Colonic mucosa (tissue), 4 donors: ENCODE data around the gene SMCR8. TPM values are rescaled to one million over a fixed set of nuclear protein-coding genes. Genes with fewer than 3 reads are reported as not detected.
"Not testable (repeated sequence)": the region's sequence is repeated elsewhere in the genome, so short reads cannot be mapped to it uniquely, and the experiment has no call there.

Experiments
- DNase-seq: peaks from one replicate; pipeline ENCODE4 v3.0.0-alpha.2; 2020
- H3K27ac ChIP-seq: fragments of 200-600 bp; one replicate; pipeline ENCODE4 v1.8.0; 2021
- H3K27me3 ChIP-seq: fragments of 200-600 bp; one replicate; pipeline ENCODE4 v1.8.0; 2021
- H3K36me3 ChIP-seq: fragments of 200-600 bp; one replicate; pipeline ENCODE4 v1.8.0; 2021
- H3K4me1 ChIP-seq: fragments of 200-600 bp; one replicate; pipeline ENCODE4 v1.8.0; 2021; ENCODE audit warnings: mild to moderate bottlenecking
- H3K4me3 ChIP-seq: fragments of 200-600 bp; one replicate; pipeline ENCODE4 v1.8.0; 2021
- H3K9ac ChIP-seq, 2 donors: one replicate each; pipeline ENCODE4 v1.7.0; 2013; ENCODE audit warnings: control low read depth in 2 of 2, low read depth in 2 of 2, low read length in 2 of 2
- H3K9me3 ChIP-seq: fragments of 200-600 bp; one replicate; pipeline ENCODE4 v1.8.0; 2021
- intact Hi-C: fragments of 100-400 bp; cut with DNase I; formaldehyde crosslinking; loops from one replicate; pipeline ENCODE4 v1.14.1; 2022
- total RNA-seq, 2 donors: library from RNA; stranded (reverse); fragmentation: NEBNext Ultra II Directional in 1 of 2; extraction: Animal tissue kit (Norgen Biotek cat#: 25700) in 1 of 2; gene quantifications; one replicate each; pipeline ENCODE4 v1.2.1, GENCODE V29; 2021
- TF ChIP-seq, protein P1 (sequence below): fragments of 200-600 bp; IDR thresholded peaks from one replicate; pipeline ENCODE4 v1.8.0; 2022; ENCODE audit warnings: antibody characterized with exemption, mild to moderate bottlenecking
- donor health status: healthy.
- donor health status: DM: no; HTN: no; CAD: no.
- donor health status: DM: no; HTN: no; CAD: no.

SMCR8 gene
- total RNA-seq, 2 donors from 2014 or later: 20.5 to 21.4 TPM

DNA sequence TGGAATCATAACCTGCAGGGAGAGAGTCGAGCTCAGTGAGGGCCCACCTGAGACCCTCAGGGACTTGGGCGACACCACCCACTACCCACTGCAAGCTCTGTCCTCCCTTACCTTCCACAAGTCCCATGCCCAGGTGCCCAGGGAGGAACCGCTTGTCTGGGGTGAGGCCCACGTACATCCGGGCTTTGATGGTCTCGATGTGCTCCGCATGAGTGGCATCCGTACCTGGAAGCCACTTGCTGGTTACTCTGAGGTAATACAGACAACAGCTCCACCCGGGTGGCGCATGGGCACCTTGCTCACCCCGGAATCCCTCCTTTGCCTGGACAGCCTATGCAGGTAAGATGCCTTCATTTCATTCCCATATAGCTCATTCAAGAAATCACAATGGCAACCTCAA is 29.8 kb upstream of the SMCR8 start:
- Histone ChIP-seq H3K4me1 (no peaks in the 10 kb centered on the region), H3K36me3 (peaks cover 5% of the 10 kb centered on the region), H3K27ac (no peak overlapping the region), H3K4me3 (no peak overlapping the region), H3K9me3 (no peaks in the 10 kb centered on the region), H3K9ac (no peak overlapping the region), H3K27me3 (no peaks in the 10 kb centered on the region)
- TF ChIP-seq, protein P1, sequence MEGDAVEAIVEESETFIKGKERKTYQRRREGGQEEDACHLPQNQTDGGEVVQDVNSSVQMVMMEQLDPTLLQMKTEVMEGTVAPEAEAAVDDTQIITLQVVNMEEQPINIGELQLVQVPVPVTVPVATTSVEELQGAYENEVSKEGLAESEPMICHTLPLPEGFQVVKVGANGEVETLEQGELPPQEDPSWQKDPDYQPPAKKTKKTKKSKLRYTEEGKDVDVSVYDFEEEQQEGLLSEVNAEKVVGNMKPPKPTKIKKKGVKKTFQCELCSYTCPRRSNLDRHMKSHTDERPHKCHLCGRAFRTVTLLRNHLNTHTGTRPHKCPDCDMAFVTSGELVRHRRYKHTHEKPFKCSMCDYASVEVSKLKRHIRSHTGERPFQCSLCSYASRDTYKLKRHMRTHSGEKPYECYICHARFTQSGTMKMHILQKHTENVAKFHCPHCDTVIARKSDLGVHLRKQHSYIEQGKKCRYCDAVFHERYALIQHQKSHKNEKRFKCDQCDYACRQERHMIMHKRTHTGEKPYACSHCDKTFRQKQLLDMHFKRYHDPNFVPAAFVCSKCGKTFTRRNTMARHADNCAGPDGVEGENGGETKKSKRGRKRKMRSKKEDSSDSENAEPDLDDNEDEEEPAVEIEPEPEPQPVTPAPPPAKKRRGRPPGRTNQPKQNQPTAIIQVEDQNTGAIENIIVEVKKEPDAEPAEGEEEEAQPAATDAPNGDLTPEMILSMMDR: no peak
- intact Hi-C loops: no loop called here
- DNase-seq: no peak

DNA sequence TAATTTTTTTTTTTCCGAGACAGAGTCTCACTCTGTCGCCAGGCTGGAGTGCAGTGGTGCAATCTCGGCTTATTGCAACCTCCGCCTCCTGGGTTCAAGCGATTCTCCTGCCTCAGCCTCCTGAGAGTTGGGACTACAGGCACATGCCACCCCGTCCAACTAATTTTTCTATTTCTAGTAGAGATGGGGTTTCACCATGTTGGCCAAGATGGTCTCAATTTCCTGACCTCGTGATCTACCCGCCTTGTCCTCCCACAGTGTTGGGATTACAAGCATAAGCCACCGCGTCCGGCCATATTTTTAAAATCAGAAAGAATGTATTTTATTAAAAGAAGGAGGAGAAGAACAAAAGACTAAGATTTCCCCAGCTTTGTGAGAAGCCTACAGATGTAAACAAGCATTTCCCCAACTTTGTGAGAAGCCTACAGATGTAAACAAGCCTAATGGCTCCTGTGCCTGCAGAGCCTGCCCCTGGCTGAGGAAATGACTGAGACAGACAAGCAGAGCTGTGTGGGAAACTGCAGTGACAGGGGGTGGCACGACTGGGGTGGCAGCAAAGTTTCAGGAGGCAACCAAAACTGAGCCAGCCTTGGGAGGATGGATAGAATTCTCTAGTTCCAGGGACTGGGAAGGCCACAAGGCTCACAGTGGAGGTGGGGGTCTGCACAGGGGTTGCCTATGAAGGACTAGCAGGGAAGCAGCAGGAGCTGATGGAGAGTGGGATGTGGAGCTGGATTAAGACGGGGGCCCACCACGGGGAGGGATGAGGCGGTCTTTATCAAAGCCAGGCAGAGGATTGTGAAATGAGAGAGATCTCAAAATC is 23.2 kb upstream of the SMCR8 start:
- H3K36me3 ChIP-seq: peaks cover 5% of the 10 kb centered on the region
- H3K27me3 ChIP-seq: no peaks in the 10 kb centered on the region
- H3K27ac ChIP-seq: no peak overlapping the region
- H3K4me1 ChIP-seq: no peaks in the 10 kb centered on the region
- TF ChIP-seq, protein P1: no peak
- H3K9me3 ChIP-seq: no peaks in the 10 kb centered on the region
- H3K4me3 ChIP-seq: no peak overlapping the region
- DNase-seq: no peak
- intact Hi-C loops: no loop called here
- H3K9ac ChIP-seq: no peak overlapping the region

DNA sequence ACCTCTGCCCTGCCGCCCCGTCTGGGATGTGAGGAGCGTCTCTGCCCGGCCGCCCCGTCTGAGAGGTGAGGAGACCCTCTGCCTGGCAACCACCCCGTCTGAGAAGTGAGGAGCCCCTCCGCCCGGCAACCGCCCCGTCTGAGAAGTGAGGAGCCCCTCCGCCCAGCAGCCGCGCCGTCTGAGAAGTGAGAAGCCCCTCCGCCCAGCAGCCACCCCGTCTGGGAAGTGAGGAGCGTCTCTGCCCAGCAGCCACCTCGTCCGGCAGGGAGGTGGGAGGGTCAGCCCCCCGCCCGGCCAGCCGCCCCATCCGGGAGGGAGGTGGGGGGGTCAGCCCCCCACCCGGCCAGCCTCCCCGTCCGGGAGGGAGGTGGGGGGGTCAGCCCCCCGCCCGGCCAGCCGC is 17.0 kb upstream of the SMCR8 start:
- H3K27ac ChIP-seq, DNase-seq, intact Hi-C loops, H3K27me3 ChIP-seq, H3K9me3 ChIP-seq, H3K9ac ChIP-seq, H3K4me1 ChIP-seq, H3K4me3 ChIP-seq, H3K36me3 ChIP-seq: not testable (repeated sequence)

DNA sequence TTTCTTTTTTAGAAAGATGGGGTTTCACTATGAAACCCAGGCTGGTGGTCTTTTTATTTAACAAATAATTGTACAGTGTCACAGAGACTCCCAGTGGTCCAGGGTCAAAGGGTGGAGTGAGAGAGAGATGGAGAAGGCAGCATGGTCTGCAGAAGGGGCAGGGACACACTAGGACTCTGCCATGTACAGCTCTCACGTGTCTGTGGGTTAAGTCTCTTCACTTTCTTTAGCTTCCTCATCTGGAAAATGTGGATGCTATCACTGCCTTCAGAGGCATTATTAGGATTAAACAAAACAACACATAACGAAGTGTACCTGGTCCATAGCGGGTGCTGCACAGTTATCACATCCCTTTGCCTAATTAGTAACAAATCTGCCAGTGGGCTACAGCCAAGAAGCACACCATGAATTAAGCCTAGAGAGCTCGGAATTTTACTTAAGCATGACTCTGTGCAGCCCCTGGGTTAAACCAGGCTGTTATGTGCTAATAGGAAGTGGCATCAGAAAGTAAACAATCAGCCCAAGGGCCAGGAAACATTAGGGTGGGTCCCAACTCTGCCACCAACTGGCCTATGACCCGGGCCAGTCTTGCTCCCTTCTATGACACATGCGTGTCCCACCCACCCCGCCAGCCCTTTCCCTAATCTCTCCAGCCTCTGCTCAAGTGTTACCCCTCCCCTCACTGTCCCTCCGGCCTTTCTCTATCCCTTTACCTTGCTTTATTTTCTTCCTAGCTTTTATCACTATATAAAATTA is 14.2 kb upstream of the SMCR8 start:
- DNase-seq: no peak
- Histone ChIP-seq H3K27me3 (no peaks in the 10 kb centered on the region), H3K36me3 (peaks cover 15% of the 10 kb centered on the region), H3K9ac (no peak overlapping the region), H3K4me3 (no peak overlapping the region), H3K27ac (no peak overlapping the region), H3K4me1 (no peaks in the 10 kb centered on the region), H3K9me3 (no peaks in the 10 kb centered on the region)
- intact Hi-C loops: no loop called here
- TF ChIP-seq, protein P1: no peak

DNA sequence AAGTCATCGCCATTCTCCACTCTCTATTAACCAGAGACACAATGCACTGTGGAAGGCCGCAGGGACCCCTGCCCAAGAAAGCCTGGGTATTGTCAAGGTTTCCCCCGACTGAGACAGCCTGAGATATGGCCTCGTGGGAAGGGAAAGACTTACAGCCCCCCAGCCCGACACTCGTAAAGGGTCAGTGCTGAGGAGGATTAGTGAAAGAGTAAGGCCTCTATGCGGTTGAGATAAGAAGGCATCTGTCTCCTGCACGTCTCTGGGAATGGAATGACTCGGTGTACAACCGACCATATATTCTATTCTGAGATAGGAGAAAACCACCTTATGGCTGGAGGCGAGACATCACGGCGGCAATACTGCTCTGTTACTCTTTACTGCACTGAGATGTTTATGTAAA is 11.9 kb upstream of the SMCR8 start:
- H3K4me3 ChIP-seq, H3K27ac ChIP-seq, H3K9ac ChIP-seq, intact Hi-C loops, H3K4me1 ChIP-seq, H3K27me3 ChIP-seq, DNase-seq, H3K9me3 ChIP-seq: not testable (repeated sequence)
- peaks cover 15% of the 10 kb centered on the region for H3K36me3 ChIP-seq

DNA sequence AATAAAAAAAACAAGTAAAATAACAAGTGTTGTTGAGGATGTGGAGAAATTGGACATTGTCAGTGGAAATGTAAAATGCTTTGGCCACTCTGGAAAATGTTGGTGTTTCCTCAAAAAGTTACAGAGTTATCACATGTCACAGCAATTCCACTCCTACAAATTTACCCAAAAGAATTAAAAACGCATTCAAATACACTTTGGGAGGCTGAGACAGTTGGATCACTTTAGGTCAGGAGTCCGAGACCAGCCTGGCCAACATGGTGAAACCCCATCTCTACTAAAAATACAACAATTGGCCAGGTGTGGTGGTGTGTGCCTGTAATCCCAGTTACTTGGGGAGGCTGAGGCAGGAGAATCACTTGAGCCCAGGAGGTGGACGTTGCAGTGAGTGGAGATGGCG is 5.9 kb upstream of the SMCR8 start:
- no peak overlapping the region for H3K9ac ChIP-seq
- no peak for DNase-seq
- H3K36me3 ChIP-seq: no peaks in the 10 kb centered on the region
- no peak overlapping the region for H3K4me3 ChIP-seq
- peaks cover 11% of the 10 kb centered on the region for H3K4me1 ChIP-seq
- H3K27me3 ChIP-seq: no peaks in the 10 kb centered on the region
- no peaks in the 10 kb centered on the region for H3K9me3 ChIP-seq
- intact Hi-C loops: no loop called here
- TF ChIP-seq, protein P1: no peak
- no peak overlapping the region for H3K27ac ChIP-seq
